CD4-positive, alpha-beta T cell (primary cell): ENCODE results near the gene VAT1L. TPM values are rescaled to one million over a fixed set of nuclear protein-coding genes. Genes with fewer than 3 reads are reported as not detected.

ENCODE experiments used
- ATAC-seq: fragments of 200-7000 bp; cut with Tn5 transposase; one replicate; pipeline ENCODE4 v1.10.0; 2022; ENCODE audit warnings: mild to moderate bottlenecking; ENCODE audit not compliant: poor library complexity
- CTCF ChIA-PET: fragments of 350-600 bp; sonication (Branson Sonifier 250); formaldehyde crosslinking; loops from one replicate; lab custom pipeline; 2021; ENCODE audit warnings: antibody characterized with exemption, inconsistent platforms; lab: Charles Lee
- POLR2A ChIA-PET: fragments of 350-600 bp; sonication (Branson Sonifier 250); formaldehyde crosslinking; loops from one replicate; lab custom pipeline; 2021; ENCODE audit warnings: antibody characterized with exemption, inconsistent platforms; lab: Charles Lee
- DNase-seq, 14 experiments: peaks; one replicate each; pipeline ENCODE4 v3.0.0-alpha.2; 2013 to 2020; ENCODE audit warnings: mixed read lengths in 2 of 14
- H3K27ac ChIP-seq, 2 donors: one replicate each; pipeline versions ENCODE4 v1.5.1 to v1.7.0; 2013; ENCODE audit warnings: low read length in 2 of 2, low read depth in 1 of 2, mild to moderate bottlenecking in 1 of 2
- H3K27me3 ChIP-seq, 2 experiments: 1 replicate in 1 of 2; 2 replicates in 1 of 2; pipeline versions ENCODE4 v1.6.1 to v1.7.0; 2013; ENCODE audit warnings: low read length in 2 of 2, control low read depth in 1 of 2, mild to moderate bottlenecking in 1 of 2, moderate library complexity in 1 of 2; ENCODE audit not compliant: insufficient read depth in 2 of 2, control insufficient read depth in 1 of 2
- H3K36me3 ChIP-seq: one replicate; pipeline ENCODE4 v1.6.1; 2013; ENCODE audit warnings: low read length, control low read depth; ENCODE audit not compliant: insufficient read depth
- H3K4me1 ChIP-seq: one replicate; pipeline ENCODE4 v1.6.1; 2013; ENCODE audit warnings: low read length, control low read depth; ENCODE audit not compliant: insufficient read depth
- H3K4me3 ChIP-seq: one replicate; pipeline ENCODE4 v1.5.1; 2013; ENCODE audit warnings: mild to moderate bottlenecking, low read length, moderate library complexity
- H3K9me3 ChIP-seq, 2 experiments: 1 replicate in 1 of 2; 2 replicates in 1 of 2; pipeline versions ENCODE4 v1.6.1 to v1.7.0; 2013; ENCODE audit warnings: low read length in 2 of 2, mild to moderate bottlenecking in 2 of 2, control low read depth in 1 of 2, moderate library complexity in 1 of 2; ENCODE audit not compliant: control insufficient read depth in 1 of 2, insufficient read depth in 1 of 2
- H3K27ac Mint-ChIP-seq: one replicate; pipeline ENCODE4 v1.8.0; 2020; ENCODE audit warnings: mixed read lengths
- H3K27me3 Mint-ChIP-seq: one replicate; pipeline ENCODE4 v1.8.0; 2021; ENCODE audit warnings: mixed read lengths
- H3K36me3 Mint-ChIP-seq: one replicate; pipeline ENCODE4 v1.8.0; 2021; ENCODE audit warnings: low read depth, mixed read lengths
- H3K4me1 Mint-ChIP-seq: one replicate; pipeline ENCODE4 v1.8.0; 2021; ENCODE audit warnings: low read depth, mixed read lengths
- H3K4me3 Mint-ChIP-seq: one replicate; pipeline ENCODE4 v1.8.0; 2020; ENCODE audit warnings: mild to moderate bottlenecking, mixed read lengths
- H3K9me3 Mint-ChIP-seq: one replicate; pipeline ENCODE4 v1.8.0; 2020; ENCODE audit warnings: mixed read lengths
- intact Hi-C, 2 experiments: fragments of 100-400 bp; cut with DNase I in 1 of 2; cut with micrococcal nuclease in 1 of 2; formaldehyde crosslinking; loops; one replicate each; pipeline versions ENCODE4 v1.15.1 to v1.9.0; 2023 to 2025; cut with DNase I, micrococcal nuclease
- total RNA-seq, 174 experiments: library from RNA in 2 of 174; stranded (reverse) in 2 of 174; gene quantifications; one replicate each; pipeline ENCODE4 v1.2.3 and lab custom pipeline; 2021 to 2026
- TF ChIP-seq, protein P1 (sequence below): fragments of 200-600 bp; IDR thresholded peaks from one replicate; pipeline ENCODE4 v1.8.0; 2022; ENCODE audit warnings: antibody characterized with exemption, mild to moderate bottlenecking

VAT1L gene
- total RNA-seq, 2 experiments from 2014 or later = not detected

DNA sequence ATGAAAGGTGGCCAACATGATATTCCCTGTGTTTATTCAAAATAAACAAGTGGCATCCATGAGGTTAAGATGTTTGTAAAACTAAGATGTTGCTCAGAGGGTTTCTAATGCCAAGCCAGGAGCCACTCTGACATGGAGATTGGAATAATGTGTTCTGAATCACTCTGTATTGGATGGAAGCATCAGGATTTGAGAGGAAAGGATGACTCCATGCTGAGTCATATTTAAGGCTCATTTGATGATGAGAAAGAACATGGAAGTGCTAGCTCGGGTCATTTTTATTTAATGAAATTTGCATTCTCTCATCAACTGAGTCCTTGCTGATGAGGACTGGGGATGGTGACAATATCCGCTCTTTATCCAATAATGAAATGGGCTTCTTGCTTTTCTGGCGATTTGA is 6.2 kb downstream of the VAT1L start:
- no peak for DNase-seq
- ChIA-PET CTCF (no interaction called here), POLR2A (no interaction called here)
- H3K36me3 ChIP-seq = no peaks in the 10 kb centered on the region
- Mint-ChIP-seq H3K4me3 (no peak overlapping the region), H3K36me3 (no peaks in the 10 kb centered on the region), H3K27ac (no peak overlapping the region), H3K9me3 (no peaks in the 10 kb centered on the region), H3K4me1 (no peaks in the 10 kb centered on the region), H3K27me3 (peaks cover 74% of the 10 kb centered on the region)
- TF ChIP-seq, protein P1, sequence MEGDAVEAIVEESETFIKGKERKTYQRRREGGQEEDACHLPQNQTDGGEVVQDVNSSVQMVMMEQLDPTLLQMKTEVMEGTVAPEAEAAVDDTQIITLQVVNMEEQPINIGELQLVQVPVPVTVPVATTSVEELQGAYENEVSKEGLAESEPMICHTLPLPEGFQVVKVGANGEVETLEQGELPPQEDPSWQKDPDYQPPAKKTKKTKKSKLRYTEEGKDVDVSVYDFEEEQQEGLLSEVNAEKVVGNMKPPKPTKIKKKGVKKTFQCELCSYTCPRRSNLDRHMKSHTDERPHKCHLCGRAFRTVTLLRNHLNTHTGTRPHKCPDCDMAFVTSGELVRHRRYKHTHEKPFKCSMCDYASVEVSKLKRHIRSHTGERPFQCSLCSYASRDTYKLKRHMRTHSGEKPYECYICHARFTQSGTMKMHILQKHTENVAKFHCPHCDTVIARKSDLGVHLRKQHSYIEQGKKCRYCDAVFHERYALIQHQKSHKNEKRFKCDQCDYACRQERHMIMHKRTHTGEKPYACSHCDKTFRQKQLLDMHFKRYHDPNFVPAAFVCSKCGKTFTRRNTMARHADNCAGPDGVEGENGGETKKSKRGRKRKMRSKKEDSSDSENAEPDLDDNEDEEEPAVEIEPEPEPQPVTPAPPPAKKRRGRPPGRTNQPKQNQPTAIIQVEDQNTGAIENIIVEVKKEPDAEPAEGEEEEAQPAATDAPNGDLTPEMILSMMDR = no peak
- no peaks in the 10 kb centered on the region for H3K9me3 ChIP-seq
- no peak overlapping the region for H3K27ac ChIP-seq
- H3K4me1 ChIP-seq = peaks cover under 1% of the 10 kb centered on the region
- intact Hi-C loops = no loop called here
- H3K4me3 ChIP-seq = no peak overlapping the region
- no peak for ATAC-seq
- peaks cover 20 to 22% of the 10 kb centered on the region in 2 experiments for H3K27me3 ChIP-seq

DNA sequence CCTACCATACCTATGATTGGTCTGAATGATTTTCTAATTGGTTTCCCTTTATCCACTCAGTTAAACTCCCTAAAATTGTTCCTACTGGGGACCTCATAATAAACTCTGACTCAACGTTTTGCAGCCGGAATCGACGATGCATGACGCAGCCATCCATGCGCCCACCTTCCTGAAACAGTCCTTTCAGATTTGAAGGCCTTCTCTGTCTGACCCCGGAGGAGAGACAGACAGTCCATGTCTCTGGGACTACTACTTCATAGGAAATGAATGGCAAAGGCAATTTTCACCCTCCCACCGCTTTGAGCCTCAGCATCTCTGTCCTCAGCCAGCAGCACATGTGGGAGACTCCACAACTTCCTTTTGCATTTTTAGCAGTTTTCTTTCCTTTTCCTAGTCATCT is 13.5 kb downstream of the VAT1L start:
- H3K9me3 ChIP-seq = peaks cover 0 to 3% of the 10 kb centered on the region in 2 experiments
- H3K4me1 ChIP-seq = no peaks in the 10 kb centered on the region
- H3K36me3 ChIP-seq = no peaks in the 10 kb centered on the region
- intact Hi-C loops = no loop called here
- DNase-seq (no peak), ATAC-seq (no peak)
- Mint-ChIP-seq H3K9me3 (no peaks in the 10 kb centered on the region), H3K27ac (no peak overlapping the region), H3K36me3 (no peaks in the 10 kb centered on the region), H3K4me3 (no peak overlapping the region), H3K4me1 (no peaks in the 10 kb centered on the region), H3K27me3 (peaks cover 38% of the 10 kb centered on the region)
- no peak overlapping the region for H3K4me3 ChIP-seq
- H3K27me3 ChIP-seq = no peaks in the 10 kb centered on the region
- CTCF ChIA-PET = no interaction called here
- TF ChIP-seq, protein P1 = no peak
- H3K27ac ChIP-seq = no peak overlapping the region
- POLR2A ChIA-PET = no interaction called here

DNA sequence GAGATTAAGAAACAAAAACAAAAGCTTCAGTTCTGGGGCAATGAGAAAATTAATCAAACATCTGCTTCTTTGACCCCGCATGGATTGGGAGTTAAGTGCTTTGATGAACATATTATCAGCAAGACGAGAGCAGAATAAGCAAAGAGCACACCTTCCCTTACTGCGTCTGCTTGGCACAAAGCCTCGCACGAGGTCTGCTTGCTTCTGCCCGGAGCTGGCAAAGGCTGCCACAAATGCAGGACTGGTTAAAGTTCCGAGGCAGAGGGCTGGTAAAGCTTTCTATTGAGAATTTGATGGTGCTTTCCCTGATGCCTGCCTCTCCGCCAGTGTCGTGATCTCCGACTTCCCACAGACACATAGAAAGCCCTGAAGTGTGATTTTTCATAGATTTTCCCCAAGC is 17.0 kb downstream of the VAT1L start:
- H3K27ac ChIP-seq = no peak overlapping the region
- Mint-ChIP-seq H3K36me3 (no peaks in the 10 kb centered on the region), H3K27me3 (peaks cover 29% of the 10 kb centered on the region), H3K4me1 (no peaks in the 10 kb centered on the region), H3K27ac (no peak overlapping the region), H3K4me3 (no peak overlapping the region), H3K9me3 (no peaks in the 10 kb centered on the region)
- ATAC-seq = no peak
- H3K27me3 ChIP-seq = no peaks in the 10 kb centered on the region
- DNase-seq = no peak
- H3K36me3 ChIP-seq = no peaks in the 10 kb centered on the region
- H3K9me3 ChIP-seq = peaks cover 0 to 3% of the 10 kb centered on the region in 2 experiments
- ChIA-PET POLR2A (no interaction called here), CTCF (no interaction called here)
- TF ChIP-seq, protein P1 = no peak
- H3K4me1 ChIP-seq = no peaks in the 10 kb centered on the region
- no peak overlapping the region for H3K4me3 ChIP-seq
- intact Hi-C loops = no loop called here
